Stomach (tissue), 9 donors: ENCODE measurements around the gene NSMCE1. TPM values are rescaled to one million over a fixed set of nuclear protein-coding genes. Genes with fewer than 3 reads are reported as not detected.
"Not testable (repeated sequence)": the region's sequence is repeated elsewhere in the genome, so short reads cannot be mapped to it uniquely, and the experiment has no call there.

Experiments used
- DNase-seq, 2 donors: peaks; one replicate each; pipeline versions ENCODE4 v3.0.0 to v3.0.0-alpha.2; 2013 to 2019
- H3K27ac ChIP-seq, 5 donors: fragments of 200-600 bp in 4 of 5; sonication (generic) in 4 of 5; one replicate each; pipeline ENCODE4 v1.5.1; 2013 to 2019; ENCODE audit warnings: mild to moderate bottlenecking in 1 of 5, moderate library complexity in 1 of 5
- H3K27me3 ChIP-seq, 3 donors: fragments of 200-600 bp; sonication (generic); one replicate each; pipeline ENCODE4 v1.5.1; 2017 to 2019; ENCODE audit warnings: mixed run types in 1 of 3
- H3K36me3 ChIP-seq, 4 donors: fragments of 200-600 bp; sonication (generic); 1 replicate in 3 of 4; 2 replicates in 1 of 4; pipeline ENCODE4 v1.5.1; 2016 to 2019
- H3K4me1 ChIP-seq, 4 donors: fragments of 200-600 bp; sonication (generic); one replicate each; pipeline ENCODE4 v1.5.1; 2016 to 2019
- H3K4me3 ChIP-seq, 4 donors: fragments of 200-600 bp; sonication (generic) in 3 of 4; one replicate each; pipeline ENCODE4 v1.5.1; 2016 to 2019; ENCODE audit warnings: mild to moderate bottlenecking in 1 of 4
- H3K9me3 ChIP-seq, 4 donors: fragments of 200-600 bp; sonication (generic); one replicate each; pipeline ENCODE4 v1.5.1; 2016 to 2019
- EP300 ChIP-seq: sonication (generic); formaldehyde crosslinking; IDR thresholded peaks from one replicate; pipeline ENCODE4 v1.6.1; 2017; ENCODE audit warnings: antibody characterized with exemption
- POLR2A ChIP-seq, 4 donors: fragments of 450-650 bp; IDR thresholded peaks; one replicate each; pipeline ENCODE4 v1.6.1; 2016; ENCODE audit warnings: antibody characterized with exemption in 4 of 4, control low read depth in 2 of 4, mild to moderate bottlenecking in 1 of 4, moderate library complexity in 1 of 4
- POLR2AphosphoS5 ChIP-seq, 3 donors: sonication (generic); formaldehyde crosslinking; IDR thresholded peaks; one replicate each; pipeline ENCODE4 v1.6.1; 2016; ENCODE audit warnings: antibody characterized with exemption in 3 of 3
- WGBS, 5 donors: extraction: QIAGEN DNeasy Blood & Tissue Kit in 3 of 5; methylation state at CpG; one replicate each; pipeline versions ENCODE4 v1.1.5 to v1.1.7; 2013 to 2018; 5-methylcytosine and 5-hydroxymethylcytosine counted together
- intact Hi-C: fragments of 100-400 bp; cut with DNase I; formaldehyde crosslinking; loops from one replicate; pipeline ENCODE4 v1.15.1; 2023; ENCODE audit warnings: low total_unique reads
- polyA plus RNA-seq, 3 donors: library from polyadenylated mRNA; stranded (reverse); fragments of 200-250 nt; gene quantifications; one replicate each; pipeline ENCODE4 v1.2.3, GENCODE V29; 2013
- total RNA-seq, 5 donors: library from RNA; depleted of rRNA; stranded (reverse); fragments of >200 nt; gene quantifications; one replicate each; pipeline versions ENCODE4 v1.1.0 to v1.2.3, GENCODE V29; 2014 to 2016
- TF ChIP-seq, protein P1 (sequence below), 7 experiments: fragments of 450-650 bp in 4 of 7; fragments of 200-600 bp in 3 of 7; sonication (generic) in 3 of 7; IDR thresholded peaks; one replicate each; pipeline ENCODE4 v1.5.1; 2016 to 2019; ENCODE audit warnings: antibody characterized with exemption in 7 of 7, control low read depth in 2 of 7, mild to moderate bottlenecking in 1 of 7
- donor health status: healthy with polysubstance abuse.
- donor health status: Bipolar disorder and iron deficiency.
- donor health status: healthy.

Gene NSMCE1
- total and polyA plus RNA-seq, 8 donors = 9.3 to 120 (median 46.2) TPM

DNA sequence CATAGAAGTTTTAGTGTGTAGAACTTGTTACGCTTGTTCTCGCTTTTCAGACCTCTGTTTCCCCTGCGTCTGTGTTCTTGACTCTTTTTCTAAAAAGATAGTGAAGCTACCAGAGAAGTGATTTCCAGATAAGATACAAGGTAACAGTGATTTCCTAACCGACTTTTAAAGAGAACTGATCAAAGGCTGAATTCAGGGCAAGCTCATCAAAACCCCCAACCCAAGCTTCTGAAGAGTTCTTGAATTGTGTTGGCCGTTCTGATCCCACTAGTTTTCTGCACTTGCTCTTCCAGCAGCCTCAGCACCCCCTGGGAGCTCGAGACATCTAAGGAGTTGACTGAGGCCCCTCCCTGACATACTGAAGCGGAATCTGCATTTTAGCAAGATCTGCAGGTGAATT is 12.7 kb upstream of the NSMCE1 start:
- no peak overlapping the region for H3K4me3 ChIP-seq
- H3K36me3 ChIP-seq = no peaks in the 10 kb centered on the region
- intact Hi-C loops = no loop called here
- TF ChIP-seq, protein P1, sequence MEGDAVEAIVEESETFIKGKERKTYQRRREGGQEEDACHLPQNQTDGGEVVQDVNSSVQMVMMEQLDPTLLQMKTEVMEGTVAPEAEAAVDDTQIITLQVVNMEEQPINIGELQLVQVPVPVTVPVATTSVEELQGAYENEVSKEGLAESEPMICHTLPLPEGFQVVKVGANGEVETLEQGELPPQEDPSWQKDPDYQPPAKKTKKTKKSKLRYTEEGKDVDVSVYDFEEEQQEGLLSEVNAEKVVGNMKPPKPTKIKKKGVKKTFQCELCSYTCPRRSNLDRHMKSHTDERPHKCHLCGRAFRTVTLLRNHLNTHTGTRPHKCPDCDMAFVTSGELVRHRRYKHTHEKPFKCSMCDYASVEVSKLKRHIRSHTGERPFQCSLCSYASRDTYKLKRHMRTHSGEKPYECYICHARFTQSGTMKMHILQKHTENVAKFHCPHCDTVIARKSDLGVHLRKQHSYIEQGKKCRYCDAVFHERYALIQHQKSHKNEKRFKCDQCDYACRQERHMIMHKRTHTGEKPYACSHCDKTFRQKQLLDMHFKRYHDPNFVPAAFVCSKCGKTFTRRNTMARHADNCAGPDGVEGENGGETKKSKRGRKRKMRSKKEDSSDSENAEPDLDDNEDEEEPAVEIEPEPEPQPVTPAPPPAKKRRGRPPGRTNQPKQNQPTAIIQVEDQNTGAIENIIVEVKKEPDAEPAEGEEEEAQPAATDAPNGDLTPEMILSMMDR (IDR thresholded peaks at IDR 0.05) = no peak
- no peak for TF ChIP-seq POLR2AphosphoS5 (IDR thresholded peaks at IDR 0.05)
- TF ChIP-seq POLR2A (IDR thresholded peaks at IDR 0.05) = no peak
- no peak for TF ChIP-seq EP300
- peaks cover 0 to 4% (median 0%) of the 10 kb centered on the region in 4 donors for H3K4me1 ChIP-seq
- no peaks in the 10 kb centered on the region for H3K27me3 ChIP-seq
- H3K9me3 ChIP-seq = no peaks in the 10 kb centered on the region
- no peak overlapping the region for H3K27ac ChIP-seq
- no peak for DNase-seq
- 52 to 68% (median 59%) methylated on average over 7 of the region's 7 CpGs for WGBS, 5 donors

DNA sequence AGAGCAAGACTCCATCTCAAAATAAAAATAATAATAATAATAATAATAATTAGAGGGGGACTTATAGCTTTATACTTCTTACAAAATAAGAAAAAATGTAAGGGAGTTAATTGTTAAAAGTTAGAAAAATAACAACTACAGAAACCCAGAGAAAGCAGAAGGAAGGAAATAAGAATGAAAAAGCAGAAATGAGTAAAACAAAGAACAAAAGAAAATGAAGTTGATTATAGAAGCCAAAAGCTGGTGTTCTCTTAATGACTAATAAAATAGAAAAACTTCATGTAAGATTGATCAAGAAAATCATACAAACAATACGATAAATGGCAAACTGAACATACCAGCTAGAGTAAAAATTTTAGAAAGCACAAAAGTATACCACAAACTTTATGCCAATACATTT is 6.8 kb upstream of the NSMCE1 start:
- Histone ChIP-seq H3K4me1 (no peaks in the 10 kb centered on the region), H3K36me3 (no peaks in the 10 kb centered on the region), H3K4me3 (no peak overlapping the region), H3K27ac (no peak overlapping the region), H3K9me3 (no peaks in the 10 kb centered on the region), H3K27me3 (no peaks in the 10 kb centered on the region)
- TF ChIP-seq, protein P1 (IDR thresholded peaks at IDR 0.05) = no peak
- DNase-seq = no peak
- intact Hi-C loops = no loop called here
- WGBS, 5 donors = 78 to 85% (median 81%) methylated on average over 1 of the region's 1 CpG

DNA sequence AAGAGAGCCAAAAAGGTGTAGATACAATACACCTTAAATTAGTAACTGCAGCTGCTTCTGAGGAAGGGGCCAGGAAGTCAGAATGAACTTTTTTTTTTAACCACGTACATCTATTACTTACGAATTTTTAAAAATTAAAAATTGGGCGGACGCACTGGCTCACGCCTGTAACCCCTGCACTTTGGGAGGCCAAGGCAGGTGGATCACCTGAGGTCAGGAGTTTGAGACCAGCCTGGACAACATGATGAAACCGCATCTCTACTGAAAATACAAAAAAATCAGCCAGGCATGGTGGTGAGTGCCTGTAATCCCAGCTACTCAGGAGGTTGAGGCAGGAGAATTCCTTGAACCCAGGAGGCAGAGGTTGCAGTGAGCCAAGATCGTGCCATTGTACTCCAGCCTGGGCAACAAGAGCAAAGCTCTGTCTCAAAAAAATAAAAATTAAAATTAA is 5.9 kb upstream of the NSMCE1 start:
- DNase-seq, H3K36me3 ChIP-seq, H3K9me3 ChIP-seq, H3K27me3 ChIP-seq, H3K4me3 ChIP-seq, H3K27ac ChIP-seq, intact Hi-C loops, H3K4me1 ChIP-seq: not testable (repeated sequence)
- WGBS, 5 donors = 89 to 95% (median 91%) methylated on average over 7 of the region's 7 CpGs

DNA sequence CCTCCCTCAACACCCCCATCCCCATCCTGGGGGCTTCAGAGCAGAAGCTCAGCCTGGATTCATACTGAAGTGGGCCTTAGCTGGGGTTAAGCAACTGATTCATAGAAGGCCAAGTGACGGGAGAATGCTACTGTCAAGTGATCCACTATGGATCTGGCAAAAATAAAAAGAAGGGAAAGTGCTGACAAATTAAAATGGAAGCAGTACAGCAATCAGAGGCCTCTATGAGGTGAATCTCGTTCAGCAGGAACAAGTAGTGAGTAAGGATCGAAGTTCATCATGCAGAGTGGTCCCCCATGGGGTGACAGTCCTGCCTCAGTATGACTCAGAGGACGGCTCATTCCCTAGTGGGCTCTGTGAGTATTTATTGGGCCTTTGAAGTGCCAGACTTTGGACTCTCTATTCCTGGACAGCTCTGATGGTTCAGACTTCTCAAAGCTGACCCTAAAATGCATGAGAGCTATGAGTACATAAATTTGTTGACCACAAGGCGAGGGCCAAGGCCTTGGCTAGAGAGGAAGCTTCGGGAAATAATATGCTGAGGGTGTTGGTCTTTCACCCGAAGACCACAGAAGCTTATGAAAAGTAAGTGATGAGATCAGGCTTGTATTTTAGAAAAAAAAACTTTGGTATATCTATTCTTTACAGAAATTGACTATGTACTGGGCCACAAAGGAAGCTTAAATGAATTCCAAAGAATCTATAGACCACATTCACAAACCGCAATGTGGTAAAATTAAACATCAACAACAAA is 5.3 kb upstream of the NSMCE1 start:
- Histone ChIP-seq H3K27ac (no peak overlapping the region), H3K36me3 (no peaks in the 10 kb centered on the region), H3K27me3 (no peaks in the 10 kb centered on the region), H3K4me1 (peaks cover 6 to 11% (median 7%) of the 10 kb centered on the region in 4 donors), H3K9me3 (no peaks in the 10 kb centered on the region), H3K4me3 (no peak overlapping the region)
- WGBS, 5 donors = 68 to 80% (median 79%) methylated on average over 8 of the region's 8 CpGs
- DNase-seq = peak in 1 of 2 donors; percentile 37
- TF ChIP-seq POLR2A (IDR thresholded peaks at IDR 0.05) (no peak), POLR2AphosphoS5 (IDR thresholded peaks at IDR 0.05) (no peak)
- intact Hi-C loops = no loop called here

DNA sequence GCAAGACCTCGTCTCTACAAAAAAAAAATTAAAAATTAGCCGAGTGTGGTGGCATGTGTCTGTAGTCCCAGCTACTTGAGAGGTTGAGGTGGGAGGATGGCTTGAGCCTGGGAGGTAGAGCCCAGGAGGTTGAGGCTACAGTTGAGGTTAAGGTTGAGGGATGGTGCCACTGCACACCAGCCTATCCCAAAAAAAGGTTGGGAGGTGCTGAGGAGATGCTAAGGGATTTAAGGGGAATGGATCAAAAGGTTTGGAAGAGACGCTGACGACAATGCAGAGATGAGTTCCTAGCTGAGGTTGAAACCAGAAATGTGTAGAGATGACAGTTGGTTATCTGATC is 4.7 kb upstream of the NSMCE1 start:
- intact Hi-C loops = no loop called here
- Histone ChIP-seq H3K9me3 (no peaks in the 10 kb centered on the region), H3K27me3 (no peaks in the 10 kb centered on the region), H3K4me3 (no peak overlapping the region), H3K36me3 (no peaks in the 10 kb centered on the region), H3K27ac (no peak overlapping the region), H3K4me1 (peaks cover 7 to 11% (median 8%) of the 10 kb centered on the region in 4 donors)
- TF ChIP-seq POLR2AphosphoS5 (IDR thresholded peaks at IDR 0.05) (no peak), POLR2A (IDR thresholded peaks at IDR 0.05) (no peak), EP300 (no peak)
- TF ChIP-seq, protein P1 (IDR thresholded peaks at IDR 0.05) = no peak
- WGBS, 5 donors = 93 to 98% (median 94%) methylated on average over 4 of the region's 4 CpGs
- DNase-seq = no peak

DNA sequence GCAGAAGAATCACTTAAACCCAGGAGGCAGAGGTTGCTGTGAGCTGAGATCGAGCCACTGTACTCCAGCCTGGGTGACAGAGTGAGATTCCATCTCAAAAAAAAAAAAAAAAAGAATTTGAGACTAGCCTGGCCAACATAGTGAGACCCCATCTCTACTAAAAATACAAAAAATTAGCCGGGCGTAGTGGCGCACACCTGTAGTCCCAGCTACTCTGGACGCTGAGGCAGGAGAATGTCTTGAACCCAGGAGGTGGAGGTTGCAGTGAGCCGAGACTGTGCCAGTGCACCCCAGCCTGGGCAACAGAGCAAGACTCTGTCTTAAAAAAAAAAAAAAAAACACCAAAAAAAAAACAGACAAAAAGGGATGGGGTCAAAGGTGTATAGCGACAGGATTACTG is 4.1 kb upstream of the NSMCE1 start:
- peaks cover 7 to 16% (median 13%) of the 10 kb centered on the region in 4 donors for H3K4me1 ChIP-seq
- H3K9me3 ChIP-seq, DNase-seq, H3K36me3 ChIP-seq, H3K27ac ChIP-seq, intact Hi-C loops, H3K27me3 ChIP-seq, H3K4me3 ChIP-seq: not testable (repeated sequence)
- WGBS, 5 donors = 92 to 99% (median 96%) methylated on average over 7 of the region's 7 CpGs
